ENCODE data around the gene ROM1.

The ROM1 gene

DNA sequence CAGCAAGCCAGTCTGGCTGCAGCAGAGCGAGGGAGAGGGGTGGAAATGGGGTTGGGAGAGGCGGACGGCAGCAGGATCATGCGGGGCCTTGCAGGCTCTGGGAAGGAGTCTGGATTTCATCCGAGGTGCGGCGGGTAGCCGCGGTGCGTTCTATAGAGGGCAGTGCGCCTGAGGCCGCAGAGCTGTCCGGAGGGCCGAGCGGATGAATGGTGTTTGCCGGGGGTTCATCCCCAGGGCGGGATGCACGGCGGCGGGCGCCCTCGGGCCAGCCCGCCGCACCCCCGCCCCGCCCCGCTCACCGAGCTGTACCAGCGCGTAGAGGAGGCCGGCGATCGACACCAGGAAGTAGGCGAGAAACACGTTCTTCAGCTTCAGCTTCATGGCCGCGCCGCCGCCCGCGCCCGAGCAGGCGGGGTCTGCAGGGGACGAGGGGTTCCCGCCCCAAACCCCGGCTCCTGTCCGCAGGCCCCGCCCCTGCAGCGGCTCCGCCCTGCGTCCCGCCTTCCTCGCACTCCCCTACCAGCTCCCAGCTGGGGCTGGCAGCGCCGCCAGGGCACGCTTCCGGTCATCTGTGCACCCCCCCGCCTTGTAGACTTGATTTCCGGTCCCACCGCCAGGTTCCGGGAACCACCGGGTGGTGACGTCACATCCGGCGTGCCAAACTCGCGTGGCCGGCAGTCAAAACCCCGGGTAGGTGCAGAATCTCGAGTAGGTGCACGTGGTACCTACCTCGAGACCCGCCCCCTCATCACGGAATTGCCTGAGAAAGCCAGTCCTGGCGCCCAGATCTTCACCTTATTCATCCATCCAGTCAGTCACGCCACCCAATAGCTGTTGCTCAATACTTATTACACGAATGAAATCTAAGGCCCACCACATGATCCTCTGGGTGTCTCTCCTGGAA is 8.8 kb downstream of the ROM1 start, which contains the start of gene B3GAT3:
B3GAT3 (minus strand) TSS at position 420 of the 904 bp plus-strand sequence; CDS start at position 381, 39 bp downstream.
- FAIRE-seq = no peak
- DNase-seq (ENCODE audit: insufficient read length, low spot score) = peak; percentile 97
- TF ChIP-seq, protein P1, sequence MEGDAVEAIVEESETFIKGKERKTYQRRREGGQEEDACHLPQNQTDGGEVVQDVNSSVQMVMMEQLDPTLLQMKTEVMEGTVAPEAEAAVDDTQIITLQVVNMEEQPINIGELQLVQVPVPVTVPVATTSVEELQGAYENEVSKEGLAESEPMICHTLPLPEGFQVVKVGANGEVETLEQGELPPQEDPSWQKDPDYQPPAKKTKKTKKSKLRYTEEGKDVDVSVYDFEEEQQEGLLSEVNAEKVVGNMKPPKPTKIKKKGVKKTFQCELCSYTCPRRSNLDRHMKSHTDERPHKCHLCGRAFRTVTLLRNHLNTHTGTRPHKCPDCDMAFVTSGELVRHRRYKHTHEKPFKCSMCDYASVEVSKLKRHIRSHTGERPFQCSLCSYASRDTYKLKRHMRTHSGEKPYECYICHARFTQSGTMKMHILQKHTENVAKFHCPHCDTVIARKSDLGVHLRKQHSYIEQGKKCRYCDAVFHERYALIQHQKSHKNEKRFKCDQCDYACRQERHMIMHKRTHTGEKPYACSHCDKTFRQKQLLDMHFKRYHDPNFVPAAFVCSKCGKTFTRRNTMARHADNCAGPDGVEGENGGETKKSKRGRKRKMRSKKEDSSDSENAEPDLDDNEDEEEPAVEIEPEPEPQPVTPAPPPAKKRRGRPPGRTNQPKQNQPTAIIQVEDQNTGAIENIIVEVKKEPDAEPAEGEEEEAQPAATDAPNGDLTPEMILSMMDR (IDR thresholded peaks at IDR 0.05; ENCODE audit: insufficient read depth, missing control alignments) = no peak

DNA sequence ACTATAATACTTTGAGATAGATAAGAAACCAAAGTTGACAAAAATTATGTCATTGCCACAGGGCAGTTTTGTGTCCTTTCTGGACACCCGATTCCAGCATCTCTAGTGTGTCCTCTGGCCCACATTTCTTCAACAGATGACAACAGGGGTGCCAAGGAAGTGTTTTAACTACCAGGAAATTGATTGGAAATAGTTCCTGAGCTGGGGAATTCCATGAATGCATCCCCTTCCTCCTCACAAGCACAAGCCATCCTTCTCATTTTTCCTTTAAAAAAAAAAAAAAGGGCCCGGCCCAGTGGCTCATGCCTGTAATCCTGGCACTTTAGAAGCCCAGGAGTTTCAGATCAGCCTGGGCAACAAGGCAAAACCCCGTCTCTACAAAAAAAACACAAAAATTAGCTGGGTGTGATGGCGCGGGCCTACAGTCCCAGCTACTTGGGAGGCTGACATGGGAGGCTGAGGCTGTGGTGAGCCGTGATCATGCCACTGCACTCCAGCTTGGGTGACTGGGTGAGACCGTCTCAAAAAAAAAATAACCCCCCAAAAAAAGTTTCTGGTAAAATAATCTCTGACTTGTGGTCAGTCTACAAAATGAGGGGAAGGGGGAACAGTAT is 9.5 kb downstream of the ROM1 start:
- TF ChIP-seq, protein P1 (IDR thresholded peaks at IDR 0.05; ENCODE audit: insufficient read depth, missing control alignments) = no peak
- no peak for DNase-seq (ENCODE audit: insufficient read length, low spot score)
- FAIRE-seq = no peak

DNA sequence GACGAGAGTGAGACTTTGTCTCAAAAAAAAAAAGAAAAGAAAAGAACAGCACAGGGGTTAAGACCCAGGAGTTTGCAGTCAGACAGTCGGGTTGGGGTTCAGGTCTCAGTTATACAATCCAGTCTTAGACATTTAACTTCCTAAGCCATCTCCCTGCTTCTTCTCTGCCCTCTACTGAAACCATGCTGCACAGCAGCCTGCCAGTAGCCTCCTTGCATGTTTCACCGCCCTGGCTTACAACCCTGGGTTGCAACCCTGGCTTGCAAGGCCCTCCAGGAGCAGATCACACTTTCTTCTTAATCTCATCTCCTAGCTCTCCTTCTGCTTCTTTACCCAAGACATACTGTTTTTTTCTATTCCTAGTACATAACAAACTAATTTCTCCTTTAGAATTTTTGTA is 14.7 kb downstream of the ROM1 start:
- TF ChIP-seq, protein P1 (IDR thresholded peaks at IDR 0.05; ENCODE audit: insufficient read depth, missing control alignments) = no peak
- DNase-seq (ENCODE audit: insufficient read length, low spot score) (no peak), FAIRE-seq (no peak)

DNA sequence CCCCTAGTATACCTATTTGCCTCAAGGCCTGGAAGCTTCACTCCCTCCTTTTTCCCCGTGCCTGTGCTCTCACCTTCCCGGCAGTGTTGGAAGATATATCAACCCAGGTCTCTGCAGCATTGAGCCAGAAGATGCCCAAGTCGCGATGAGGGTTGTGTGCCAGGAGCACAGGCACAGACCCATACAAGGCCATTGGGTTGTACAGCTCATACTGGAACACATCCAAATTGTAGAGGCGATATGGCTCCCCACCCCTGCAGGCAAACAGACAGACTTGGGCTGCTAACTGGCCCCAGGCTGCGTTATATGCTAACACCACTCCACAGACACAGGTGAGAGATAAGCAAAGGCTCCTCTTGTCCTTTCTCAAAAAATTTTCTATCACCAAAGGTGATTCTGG is 19.4 kb downstream of the ROM1 start:
- DNase-seq (ENCODE audit: insufficient read length, low spot score) (no peak), FAIRE-seq (no peak)
- TF ChIP-seq, protein P1 (IDR thresholded peaks at IDR 0.05; ENCODE audit: insufficient read depth, missing control alignments) = no peak

DNA sequence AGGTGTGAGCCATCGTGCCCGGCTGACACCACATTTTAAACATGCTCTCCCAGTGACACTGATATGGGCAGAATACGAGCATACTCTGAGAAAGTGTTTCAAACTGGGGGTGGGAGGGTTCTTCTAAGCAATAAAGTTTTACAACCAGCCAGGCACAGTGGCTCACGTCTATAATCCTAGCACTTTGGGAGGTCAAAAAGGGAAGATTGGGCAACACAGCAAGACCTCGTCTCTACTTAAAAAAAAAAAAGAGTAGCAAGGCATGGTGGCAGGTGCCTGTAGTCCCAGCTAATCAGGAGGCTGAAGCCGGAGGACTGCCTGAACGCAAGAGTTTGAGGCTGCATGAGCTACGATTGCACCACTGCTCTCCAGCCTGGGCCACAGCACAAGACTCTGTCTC is 31.2 kb downstream of the ROM1 start:
- DNase-seq (ENCODE audit: insufficient read length, low spot score) (no peak), FAIRE-seq (no peak)
- TF ChIP-seq, protein P1 (IDR thresholded peaks at IDR 0.05; ENCODE audit: insufficient read depth, missing control alignments) = no peak

DNA sequence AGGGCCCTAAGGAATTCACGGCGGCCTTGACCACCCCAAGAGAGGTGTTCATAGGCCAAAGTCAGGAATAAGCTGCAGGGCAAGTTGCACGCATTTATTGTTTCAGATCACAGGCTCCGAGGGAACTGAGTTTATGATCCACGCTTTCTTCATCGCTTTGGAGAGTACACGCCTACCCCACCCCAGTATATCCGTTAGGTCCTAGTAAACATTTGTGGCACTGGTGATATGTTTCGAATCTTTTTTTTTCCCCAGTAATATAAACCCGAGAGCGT is 32.6 kb downstream of the ROM1 start:
- FAIRE-seq = no peak
- TF ChIP-seq, protein P1 (IDR thresholded peaks at IDR 0.05; ENCODE audit: insufficient read depth, missing control alignments) = no peak
- DNase-seq (ENCODE audit: insufficient read length, low spot score) = no peak

Data from D721Med (cell line).